ENCODE measurements around the gene CSNK1D.

Gene CSNK1D

DNA sequence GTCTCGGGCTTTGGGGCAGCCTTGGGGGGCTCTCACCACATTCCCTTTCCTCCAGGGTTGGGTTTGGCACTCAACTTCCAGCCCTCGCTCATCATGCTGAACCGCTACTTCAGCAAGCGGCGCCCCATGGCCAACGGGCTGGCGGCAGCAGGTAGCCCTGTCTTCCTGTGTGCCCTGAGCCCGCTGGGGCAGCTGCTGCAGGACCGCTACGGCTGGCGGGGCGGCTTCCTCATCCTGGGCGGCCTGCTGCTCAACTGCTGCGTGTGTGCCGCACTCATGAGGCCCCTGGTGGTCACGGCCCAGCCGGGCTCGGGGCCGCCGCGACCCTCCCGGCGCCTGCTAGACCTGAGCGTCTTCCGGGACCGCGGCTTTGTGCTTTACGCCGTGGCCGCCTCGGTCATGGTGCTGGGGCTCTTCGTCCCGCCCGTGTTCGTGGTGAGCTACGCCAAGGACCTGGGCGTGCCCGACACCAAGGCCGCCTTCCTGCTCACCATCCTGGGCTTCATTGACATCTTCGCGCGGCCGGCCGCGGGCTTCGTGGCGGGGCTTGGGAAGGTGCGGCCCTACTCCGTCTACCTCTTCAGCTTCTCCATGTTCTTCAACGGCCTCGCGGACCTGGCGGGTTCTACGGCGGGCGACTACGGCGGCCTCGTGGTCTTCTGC is 36.3 kb downstream of the CSNK1D start:
- H3K36me3 ChIP-seq (ENCODE audit: control insufficient read depth, low read length) = peaks cover 24% of the 10 kb centered on the region
- peaks cover 39% of the 10 kb centered on the region for H3K4me1 ChIP-seq (ENCODE audit: control insufficient read depth, low read length)
- no peak overlapping the region for H3K4me2 ChIP-seq (ENCODE audit: low read length)
- no peaks in the 10 kb centered on the region for H3K79me2 ChIP-seq (ENCODE audit: control insufficient read depth, low read length)
- no peaks in the 10 kb centered on the region for H3K9me2 ChIP-seq (replicated peaks; ENCODE audit: control insufficient read depth, low read length)
- H3K27ac ChIP-seq (ENCODE audit: low read depth, low read length) = no peak overlapping the region
- H3K27me3 ChIP-seq (ENCODE audit: control insufficient read depth, low read length) = peaks cover 31% of the 10 kb centered on the region
- peaks cover 11% of the 10 kb centered on the region for H4K20me1 ChIP-seq (ENCODE audit: control insufficient read depth, insufficient read depth, low read depth, low read length)
- H3K9me3 ChIP-seq (ENCODE audit: control insufficient read depth, insufficient read depth, low read length) = no peaks in the 10 kb centered on the region
- TF ChIP-seq, protein P1, sequence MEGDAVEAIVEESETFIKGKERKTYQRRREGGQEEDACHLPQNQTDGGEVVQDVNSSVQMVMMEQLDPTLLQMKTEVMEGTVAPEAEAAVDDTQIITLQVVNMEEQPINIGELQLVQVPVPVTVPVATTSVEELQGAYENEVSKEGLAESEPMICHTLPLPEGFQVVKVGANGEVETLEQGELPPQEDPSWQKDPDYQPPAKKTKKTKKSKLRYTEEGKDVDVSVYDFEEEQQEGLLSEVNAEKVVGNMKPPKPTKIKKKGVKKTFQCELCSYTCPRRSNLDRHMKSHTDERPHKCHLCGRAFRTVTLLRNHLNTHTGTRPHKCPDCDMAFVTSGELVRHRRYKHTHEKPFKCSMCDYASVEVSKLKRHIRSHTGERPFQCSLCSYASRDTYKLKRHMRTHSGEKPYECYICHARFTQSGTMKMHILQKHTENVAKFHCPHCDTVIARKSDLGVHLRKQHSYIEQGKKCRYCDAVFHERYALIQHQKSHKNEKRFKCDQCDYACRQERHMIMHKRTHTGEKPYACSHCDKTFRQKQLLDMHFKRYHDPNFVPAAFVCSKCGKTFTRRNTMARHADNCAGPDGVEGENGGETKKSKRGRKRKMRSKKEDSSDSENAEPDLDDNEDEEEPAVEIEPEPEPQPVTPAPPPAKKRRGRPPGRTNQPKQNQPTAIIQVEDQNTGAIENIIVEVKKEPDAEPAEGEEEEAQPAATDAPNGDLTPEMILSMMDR (IDR thresholded peaks at IDR 0.05; ENCODE audit: low read depth, low read length, poor library complexity, severe bottlenecking) = no peak
- TF ChIP-seq EZH2phosphoT487 (IDR thresholded peaks at IDR 0.05; ENCODE audit: borderline replicate concordance, low read length) = no peak
- H3F3A ChIP-seq (ENCODE audit: control insufficient read depth, insufficient read depth) = peaks cover 6% of the 10 kb centered on the region
- no peak overlapping the region for H3K4me3 ChIP-seq (ENCODE audit: low read length)

DNA sequence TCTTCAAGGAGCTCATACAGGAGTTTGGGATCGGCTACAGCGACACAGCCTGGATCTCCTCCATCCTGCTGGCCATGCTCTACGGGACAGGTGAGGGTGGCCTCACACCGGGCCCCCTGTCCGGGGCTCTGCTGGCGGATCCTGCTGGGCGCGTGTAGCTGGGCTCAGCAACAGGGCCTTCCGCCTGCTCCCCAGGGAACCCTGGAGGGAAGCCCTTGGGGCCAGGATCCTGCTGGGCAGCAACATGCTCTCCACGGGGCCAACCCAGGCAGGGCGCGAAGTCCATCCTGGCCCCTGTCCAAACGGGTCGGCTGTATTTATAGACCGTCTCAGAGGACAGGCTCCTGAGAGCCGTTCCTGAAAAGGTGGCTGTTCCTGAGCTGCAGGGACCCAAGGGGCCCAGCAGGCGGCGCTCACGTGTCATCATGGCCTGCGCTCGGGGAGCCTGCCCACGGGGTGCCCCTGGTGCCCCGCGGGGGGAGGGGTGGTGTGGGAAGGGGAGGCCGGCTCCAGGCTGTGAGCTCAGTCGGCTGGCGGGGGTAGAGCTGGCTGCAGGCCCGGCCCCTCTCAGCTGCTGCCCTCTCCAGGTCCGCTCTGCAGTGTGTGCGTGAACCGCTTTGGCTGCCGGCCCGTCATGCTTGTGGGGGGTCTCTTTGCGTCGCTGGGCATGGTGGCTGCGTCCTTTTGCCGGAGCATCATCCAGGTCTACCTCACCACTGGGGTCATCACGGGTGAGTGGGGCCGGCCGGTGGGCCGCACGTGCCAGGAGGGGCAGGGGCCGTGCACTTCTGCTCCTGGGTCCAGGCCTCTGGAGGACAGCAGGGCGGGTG is 37.1 kb downstream of the CSNK1D start:
- Histone ChIP-seq H3K9me3 (ENCODE audit: control insufficient read depth, insufficient read depth, low read length) (no peaks in the 10 kb centered on the region), H3K4me1 (ENCODE audit: control insufficient read depth, low read length) (peaks cover 48% of the 10 kb centered on the region), H3K36me3 (ENCODE audit: control insufficient read depth, low read length) (peaks cover 19% of the 10 kb centered on the region), H3F3A (ENCODE audit: control insufficient read depth, insufficient read depth) (peaks cover 6% of the 10 kb centered on the region), H4K20me1 (ENCODE audit: control insufficient read depth, insufficient read depth, low read depth, low read length) (peaks cover 14% of the 10 kb centered on the region), H3K27ac (ENCODE audit: low read depth, low read length) (no peak overlapping the region), H3K27me3 (ENCODE audit: control insufficient read depth, low read length) (peaks cover 36% of the 10 kb centered on the region), H3K4me2 (ENCODE audit: low read length) (no peak overlapping the region), H3K4me3 (ENCODE audit: low read length) (no peak overlapping the region), H3K9me2 (replicated peaks; ENCODE audit: control insufficient read depth, low read length) (no peaks in the 10 kb centered on the region), H3K79me2 (ENCODE audit: control insufficient read depth, low read length) (no peaks in the 10 kb centered on the region)
- TF ChIP-seq, protein P1 (IDR thresholded peaks at IDR 0.05; ENCODE audit: low read depth, low read length, poor library complexity, severe bottlenecking) = peak; percentile 96
- TF ChIP-seq EZH2phosphoT487 (IDR thresholded peaks at IDR 0.05; ENCODE audit: borderline replicate concordance, low read length) = no peak

DNA sequence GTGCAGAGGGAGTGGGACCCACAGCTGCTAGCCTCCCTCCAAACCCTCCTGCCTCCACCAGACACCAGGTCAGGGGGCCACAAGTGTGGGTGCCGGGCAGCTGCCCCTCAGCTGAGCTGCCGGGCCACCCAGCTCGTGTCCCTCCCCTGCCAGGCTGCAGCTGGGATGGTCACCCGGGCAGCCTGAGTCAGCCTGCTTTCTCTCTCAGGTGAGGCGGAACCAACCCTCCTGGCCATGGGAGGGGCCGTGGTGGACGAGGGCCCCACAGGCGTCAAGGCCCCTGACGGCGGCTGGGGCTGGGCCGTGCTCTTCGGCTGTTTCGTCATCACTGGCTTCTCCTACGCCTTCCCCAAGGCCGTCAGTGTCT is 37.7 kb downstream of the CSNK1D start:
- H3K27me3 ChIP-seq (ENCODE audit: control insufficient read depth, low read length) = peaks cover 42% of the 10 kb centered on the region
- no peaks in the 10 kb centered on the region for H3K9me3 ChIP-seq (ENCODE audit: control insufficient read depth, insufficient read depth, low read length)
- no peak overlapping the region for H3K27ac ChIP-seq (ENCODE audit: low read depth, low read length)
- peaks cover 54% of the 10 kb centered on the region for H3K4me1 ChIP-seq (ENCODE audit: control insufficient read depth, low read length)
- no peaks in the 10 kb centered on the region for H3K9me2 ChIP-seq (replicated peaks; ENCODE audit: control insufficient read depth, low read length)
- H3K4me3 ChIP-seq (ENCODE audit: low read length) = no peak overlapping the region
- TF ChIP-seq, protein P1 (IDR thresholded peaks at IDR 0.05; ENCODE audit: low read depth, low read length, poor library complexity, severe bottlenecking) = no peak
- no peak for TF ChIP-seq EZH2phosphoT487 (IDR thresholded peaks at IDR 0.05; ENCODE audit: borderline replicate concordance, low read length)
- H4K20me1 ChIP-seq (ENCODE audit: control insufficient read depth, insufficient read depth, low read depth, low read length) = peaks cover 14% of the 10 kb centered on the region
- H3F3A ChIP-seq (ENCODE audit: control insufficient read depth, insufficient read depth) = peaks cover 6% of the 10 kb centered on the region
- no peak overlapping the region for H3K4me2 ChIP-seq (ENCODE audit: low read length)
- H3K79me2 ChIP-seq (ENCODE audit: control insufficient read depth, low read length) = no peaks in the 10 kb centered on the region
- H3K36me3 ChIP-seq (ENCODE audit: control insufficient read depth, low read length) = peaks cover 17% of the 10 kb centered on the region; the same call in 1 of the 2 replicates
